Upper lobe of left lung (tissue), 6 donors: ENCODE data around the gene THUMPD1. TPM values are rescaled to one million over a fixed set of nuclear protein-coding genes. Genes with fewer than 3 reads are reported as not detected.
"Not testable (repeated sequence)": the region's sequence is repeated elsewhere in the genome, so short reads cannot be mapped to it uniquely, and the experiment has no call there.

Experiments used
- ATAC-seq, 2 donors: fragments of 200-7000 bp; cut with Tn5 transposase; one replicate each; pipeline ENCODE4 v1.9.1; 2022; ENCODE audit warnings: mild to moderate bottlenecking in 2 of 2, moderate library complexity in 2 of 2; ENCODE audit not compliant: low FRiP score in 2 of 2
- DNase-seq, 2 donors: peaks; one replicate each; pipeline ENCODE4 v3.0.0-alpha.2; 2019 to 2020
- H3K27ac ChIP-seq, 4 donors: fragments of 200-600 bp; sonication (generic); one replicate each; pipeline ENCODE4 v1.5.1; 2016 to 2019
- H3K27me3 ChIP-seq, 4 donors: fragments of 200-600 bp; sonication (generic); one replicate each; pipeline ENCODE4 v1.5.1; 2017 to 2019
- H3K36me3 ChIP-seq, 4 donors: fragments of 200-600 bp; sonication (generic); one replicate each; pipeline ENCODE4 v1.5.1; 2016 to 2019
- H3K4me1 ChIP-seq, 4 donors: fragments of 200-600 bp; sonication (generic); one replicate each; pipeline ENCODE4 v1.5.1; 2018 to 2019
- H3K4me3 ChIP-seq, 4 donors: fragments of 200-600 bp; sonication (generic); one replicate each; pipeline ENCODE4 v1.5.1; 2017 to 2019; ENCODE audit warnings: mild to moderate bottlenecking in 2 of 4, moderate library complexity in 1 of 4
- H3K9me3 ChIP-seq, 4 donors: fragments of 200-600 bp; sonication (generic); one replicate each; pipeline ENCODE4 v1.5.1; 2018 to 2019
- EP300 ChIP-seq, 4 donors: sonication (generic); formaldehyde crosslinking; IDR thresholded peaks; one replicate each; pipeline ENCODE4 v1.5.1; 2017; ENCODE audit warnings: antibody characterized with exemption in 4 of 4, control low read depth in 2 of 4
- POLR2A ChIP-seq, 4 donors: fragments of 450-650 bp; IDR thresholded peaks; one replicate each; pipeline ENCODE4 v1.5.1; 2016 to 2017; ENCODE audit warnings: antibody characterized with exemption in 4 of 4, mild to moderate bottlenecking in 2 of 4
- POLR2AphosphoS5 ChIP-seq, 2 donors: sonication (generic); formaldehyde crosslinking; IDR thresholded peaks; one replicate each; pipeline ENCODE4 v1.5.1; 2017; ENCODE audit warnings: antibody characterized with exemption in 2 of 2
- WGBS, 2 donors: methylation state at CpG; one replicate each; pipeline ENCODE4 v1.1.5; 2017 to 2018; 5-methylcytosine and 5-hydroxymethylcytosine counted together
- total RNA-seq, 6 donors: library from RNA; depleted of rRNA in 4 of 6; stranded (reverse); fragments of >200 nt in 4 of 6; gene quantifications; one replicate each; pipeline versions ENCODE4 v1.1.0 to v1.2.1, GENCODE V29; 2016 to 2021
- TF ChIP-seq, protein P1 (sequence below), 6 experiments: fragments of 450-650 bp in 4 of 6; fragments of 200-600 bp in 2 of 6; sonication (generic) in 2 of 6; IDR thresholded peaks; one replicate each; pipeline ENCODE4 v1.5.1; 2016 to 2019; ENCODE audit warnings: antibody characterized with exemption in 6 of 6
- donor health status: DM: no; HTN: no; CAD: no; lungs with moderate emphysema.
- donor health status: DM: no; HTN: yes; CAD: no; lungs with severe emphysema.

Gene THUMPD1
- total RNA-seq, 6 donors from 2014 or later = 34.1 to 62.0 (median 41.2) TPM

DNA sequence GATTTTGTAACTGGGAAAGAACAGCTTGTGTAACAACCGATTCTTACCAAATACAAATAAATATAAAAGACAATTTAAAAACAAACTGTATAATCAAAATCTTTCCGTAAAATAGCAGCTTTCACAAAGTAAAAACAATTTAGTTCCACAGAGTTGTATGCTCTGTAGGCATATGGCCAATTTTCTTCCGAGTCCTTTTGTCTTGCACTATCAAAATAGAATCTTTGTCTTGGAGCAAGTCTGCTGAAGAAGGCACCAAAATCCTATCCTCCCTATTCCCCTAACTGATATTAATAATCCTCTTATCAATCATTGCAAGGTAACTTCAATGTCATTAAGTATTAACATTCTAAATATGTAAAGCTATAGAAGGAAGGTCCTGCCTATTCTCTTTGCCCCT is 7.6 kb downstream of the THUMPD1 start:
- no peaks in the 10 kb centered on the region for H3K9me3 ChIP-seq
- H3K4me3 ChIP-seq = no peak overlapping the region
- H3K36me3 ChIP-seq = peaks cover 5 to 49% (median 31%) of the 10 kb centered on the region in 4 donors
- DNase-seq = no peak
- peak overlapping the region in 2 of 4 donors; percentile 32 to 48 for H3K27ac ChIP-seq
- H3K4me1 ChIP-seq = peaks cover 4 to 12% (median 5%) of the 10 kb centered on the region in 4 donors
- WGBS, 2 donors = 68 to 72% methylated on average over 3 of the region's 3 CpGs
- H3K27me3 ChIP-seq = no peaks in the 10 kb centered on the region
- no peak for ATAC-seq
- TF ChIP-seq EP300 (IDR thresholded peaks at IDR 0.05) = no peak
- no peak for TF ChIP-seq POLR2A (IDR thresholded peaks at IDR 0.05)
- TF ChIP-seq POLR2AphosphoS5 (IDR thresholded peaks at IDR 0.05) = no peak
- TF ChIP-seq, protein P1, sequence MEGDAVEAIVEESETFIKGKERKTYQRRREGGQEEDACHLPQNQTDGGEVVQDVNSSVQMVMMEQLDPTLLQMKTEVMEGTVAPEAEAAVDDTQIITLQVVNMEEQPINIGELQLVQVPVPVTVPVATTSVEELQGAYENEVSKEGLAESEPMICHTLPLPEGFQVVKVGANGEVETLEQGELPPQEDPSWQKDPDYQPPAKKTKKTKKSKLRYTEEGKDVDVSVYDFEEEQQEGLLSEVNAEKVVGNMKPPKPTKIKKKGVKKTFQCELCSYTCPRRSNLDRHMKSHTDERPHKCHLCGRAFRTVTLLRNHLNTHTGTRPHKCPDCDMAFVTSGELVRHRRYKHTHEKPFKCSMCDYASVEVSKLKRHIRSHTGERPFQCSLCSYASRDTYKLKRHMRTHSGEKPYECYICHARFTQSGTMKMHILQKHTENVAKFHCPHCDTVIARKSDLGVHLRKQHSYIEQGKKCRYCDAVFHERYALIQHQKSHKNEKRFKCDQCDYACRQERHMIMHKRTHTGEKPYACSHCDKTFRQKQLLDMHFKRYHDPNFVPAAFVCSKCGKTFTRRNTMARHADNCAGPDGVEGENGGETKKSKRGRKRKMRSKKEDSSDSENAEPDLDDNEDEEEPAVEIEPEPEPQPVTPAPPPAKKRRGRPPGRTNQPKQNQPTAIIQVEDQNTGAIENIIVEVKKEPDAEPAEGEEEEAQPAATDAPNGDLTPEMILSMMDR (IDR thresholded peaks at IDR 0.05) = no peak

DNA sequence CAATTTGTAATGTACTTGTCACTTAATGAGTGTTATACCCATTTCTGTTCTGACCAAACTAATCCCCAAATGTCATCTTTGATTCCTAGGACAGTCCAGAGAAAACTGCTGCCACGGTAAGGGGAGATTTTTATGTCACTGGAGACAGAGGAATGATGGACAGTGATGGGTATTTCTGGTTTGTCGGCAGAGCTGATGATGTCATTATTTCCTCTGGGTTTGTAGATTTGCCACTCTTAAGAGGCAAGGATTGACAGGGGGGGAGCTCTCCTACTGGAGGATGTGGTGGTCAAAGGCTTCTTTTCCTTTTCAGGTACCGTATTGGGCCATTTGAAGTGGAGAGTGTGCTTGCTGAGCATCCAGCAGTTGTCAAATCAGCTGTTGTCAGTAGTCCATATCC is 12.5 kb downstream of the THUMPD1 start:
- peaks cover 0 to 3% (median 0%) of the 10 kb centered on the region in 4 donors for H3K36me3 ChIP-seq
- H3K4me3 ChIP-seq = no peak overlapping the region
- 80 to 83% methylated on average over 3 of the region's 3 CpGs for WGBS, 2 donors
- H3K4me1 ChIP-seq = peaks cover 0 to 4% (median 0%) of the 10 kb centered on the region in 4 donors
- no peak overlapping the region for H3K27ac ChIP-seq
- TF ChIP-seq, protein P1 (IDR thresholded peaks at IDR 0.05) = no peak
- TF ChIP-seq EP300 (IDR thresholded peaks at IDR 0.05) (no peak), POLR2AphosphoS5 (IDR thresholded peaks at IDR 0.05) (no peak), POLR2A (IDR thresholded peaks at IDR 0.05) (no peak)
- no peaks in the 10 kb centered on the region for H3K27me3 ChIP-seq
- ATAC-seq (no peak), DNase-seq (no peak)
- no peaks in the 10 kb centered on the region for H3K9me3 ChIP-seq

DNA sequence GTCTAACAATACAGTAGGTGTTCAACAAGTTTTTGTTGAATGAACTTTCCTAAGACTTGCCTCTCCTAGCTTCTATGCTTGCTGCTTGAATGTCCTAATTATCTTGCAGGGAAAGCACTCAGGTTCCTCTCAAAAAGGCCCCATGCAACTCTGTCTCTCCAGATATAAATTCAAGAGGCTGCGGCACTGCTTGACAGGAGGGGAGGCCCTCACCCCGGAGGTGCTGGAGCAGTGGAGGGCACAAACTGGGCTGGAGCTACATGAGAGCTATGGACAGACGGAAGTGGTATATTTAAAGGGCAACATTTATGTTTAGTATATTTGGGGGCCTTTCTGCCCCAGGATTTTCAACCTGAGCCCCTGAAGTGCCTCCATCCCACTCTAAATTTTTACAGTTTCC is 14.4 kb downstream of the THUMPD1 start:
- TF ChIP-seq POLR2AphosphoS5 (IDR thresholded peaks at IDR 0.05) = no peak
- WGBS, 2 donors = 68 to 71% methylated on average over 3 of the region's 3 CpGs
- Histone ChIP-seq H3K36me3 (no peaks in the 10 kb centered on the region), H3K27ac (peak overlapping the region in 1 of 4 donors; percentile 20), H3K4me1 (peaks cover 0 to 4% (median 0%) of the 10 kb centered on the region in 4 donors), H3K9me3 (no peaks in the 10 kb centered on the region), H3K27me3 (no peaks in the 10 kb centered on the region), H3K4me3 (no peak overlapping the region)
- no peak for DNase-seq
- ATAC-seq = peak in 1 of 2 donors; percentile 49

DNA sequence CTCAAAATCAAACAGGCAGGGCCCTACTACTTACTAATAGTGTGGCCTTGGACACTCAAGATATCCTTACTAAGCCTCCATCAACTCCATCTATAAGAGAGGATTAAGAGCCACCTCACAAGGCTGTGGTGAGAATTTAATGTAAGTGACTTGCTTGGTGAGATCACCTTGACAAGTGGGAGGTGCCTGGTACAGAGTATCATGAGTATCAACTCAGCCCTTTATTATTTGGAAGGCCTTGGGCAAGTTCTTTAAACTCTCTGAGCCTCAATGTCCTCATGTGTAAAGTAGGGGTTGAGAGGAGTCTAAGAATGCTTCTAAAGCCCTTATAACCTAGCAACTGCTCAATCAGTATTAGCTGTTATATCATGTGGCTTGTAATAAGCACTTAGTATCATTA is 15.0 kb downstream of the THUMPD1 start:
- H3K27me3 ChIP-seq = no peaks in the 10 kb centered on the region
- TF ChIP-seq POLR2A (IDR thresholded peaks at IDR 0.05) (no peak), EP300 (IDR thresholded peaks at IDR 0.05) (no peak), POLR2AphosphoS5 (IDR thresholded peaks at IDR 0.05) (peak in 1 of 2 donors; percentile 6)
- TF ChIP-seq, protein P1 (IDR thresholded peaks at IDR 0.05) = no peak
- H3K36me3 ChIP-seq = no peaks in the 10 kb centered on the region
- no peaks in the 10 kb centered on the region for H3K9me3 ChIP-seq
- no peak overlapping the region for H3K4me3 ChIP-seq
- ATAC-seq (peak; percentile 17 to 80), DNase-seq (no peak)
- no peak overlapping the region for H3K27ac ChIP-seq
- peaks cover 0 to 4% (median 0%) of the 10 kb centered on the region in 4 donors for H3K4me1 ChIP-seq

DNA sequence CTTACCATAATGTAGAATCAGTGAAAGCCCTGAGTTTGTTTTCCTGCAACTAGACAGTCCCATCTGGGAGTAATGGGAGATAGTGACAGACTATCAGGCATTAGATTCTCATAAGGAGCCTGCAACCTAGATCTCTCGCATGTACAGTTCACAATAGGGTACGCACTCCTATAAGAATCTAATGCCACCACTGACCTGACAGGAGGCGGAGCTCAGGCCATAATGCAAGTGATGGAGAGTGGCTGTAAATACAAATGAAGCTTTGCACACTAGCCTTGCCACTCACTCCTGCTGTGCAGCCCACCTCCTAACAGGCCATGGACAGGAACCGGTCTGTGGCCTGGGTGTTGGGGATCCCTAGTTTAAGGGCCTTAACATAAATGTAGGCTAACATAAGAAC is 21.4 kb downstream of the THUMPD1 start:
- ATAC-seq (no peak), DNase-seq (no peak)
- 97 to 100% methylated on average over 4 of the region's 4 CpGs for WGBS, 2 donors
- no peaks in the 10 kb centered on the region for H3K36me3 ChIP-seq
- no peak overlapping the region for H3K4me3 ChIP-seq
- TF ChIP-seq EP300 (IDR thresholded peaks at IDR 0.05) = no peak
- TF ChIP-seq, protein P1 (IDR thresholded peaks at IDR 0.05) = no peak
- TF ChIP-seq POLR2A (IDR thresholded peaks at IDR 0.05) = no peak
- TF ChIP-seq POLR2AphosphoS5 (IDR thresholded peaks at IDR 0.05) = no peak
- H3K9me3 ChIP-seq = no peaks in the 10 kb centered on the region
- H3K27ac ChIP-seq = no peak overlapping the region
- no peaks in the 10 kb centered on the region for H3K27me3 ChIP-seq
- no peaks in the 10 kb centered on the region for H3K4me1 ChIP-seq

DNA sequence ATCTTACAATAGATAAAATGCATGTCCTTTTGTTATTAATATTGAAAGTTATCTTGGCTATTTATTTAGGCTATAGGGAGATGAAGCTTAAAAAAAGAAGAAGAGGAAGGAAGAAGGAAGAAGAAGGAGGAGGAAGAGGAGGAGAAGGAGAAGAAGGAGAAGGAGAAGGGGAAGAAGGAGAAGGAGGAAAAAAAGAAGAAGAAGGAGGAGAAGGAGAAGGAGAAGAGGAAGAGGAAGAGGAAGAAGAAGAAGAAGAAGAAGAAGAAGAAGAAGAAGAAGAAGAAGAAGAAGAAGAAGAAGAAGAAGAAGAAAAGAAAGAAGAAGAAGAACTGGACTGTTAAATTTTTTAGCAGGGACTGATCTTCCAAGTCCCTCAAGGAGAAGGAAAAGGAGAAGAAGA is 23.9 kb downstream of the THUMPD1 start:
- H3K4me1 ChIP-seq, H3K27me3 ChIP-seq, H3K4me3 ChIP-seq, H3K36me3 ChIP-seq, ATAC-seq, DNase-seq, H3K9me3 ChIP-seq, H3K27ac ChIP-seq: not testable (repeated sequence)
